ENCODE data around the gene RALGPS1.

GRCh38 chr9:127035948-127036347 lies 121.4 kb downstream of the RALGPS1 start:
- peak in 1 of 2 donors; percentile 40 for TF ChIP-seq POLR2AphosphoS5 (IDR thresholded peaks at IDR 0.05)
- TF ChIP-seq CTCF (IDR thresholded peaks at IDR 0.05) = no peak
- no peak for TF ChIP-seq EP300 (IDR thresholded peaks at IDR 0.05)
- TF ChIP-seq POLR2A (IDR thresholded peaks at IDR 0.05; ENCODE audit: low read depth) = no peak
